ENCODE measurements around the gene FTO. TPM values are rescaled to one million over a fixed set of nuclear protein-coding genes. Genes with fewer than 3 reads are reported as not detected.

The FTO gene
- total RNA-seq, 1 donor from 2014 or later, result 39.4 TPM

GRCh38 chr16:54112451-54113206 is 408.7 kb downstream of the FTO start:
- DNase-seq (ENCODE audit: low read depth in 2 of 2), result no peak

DNA sequence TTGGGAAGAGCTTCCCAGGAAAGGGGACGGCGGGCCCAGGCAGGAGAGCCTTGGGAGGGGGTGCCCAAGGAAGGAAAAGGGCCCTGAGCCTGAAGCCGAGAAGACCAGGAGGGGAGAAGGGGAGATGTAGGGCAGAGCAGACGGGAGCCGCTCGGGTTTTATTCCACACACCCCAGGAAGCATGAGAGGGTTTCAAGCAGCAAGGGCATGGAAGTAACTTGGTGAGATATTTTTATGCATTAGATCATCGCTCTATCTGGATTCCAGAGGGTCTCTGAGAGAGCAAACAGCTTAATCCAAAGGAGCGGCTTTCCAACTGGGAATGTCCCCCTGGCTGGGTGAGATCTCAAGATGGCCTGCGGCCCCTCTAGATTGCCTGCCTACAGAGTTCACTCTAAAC is 411.6 kb downstream of the FTO start:
- no peak for DNase-seq (ENCODE audit: low read depth in 2 of 2)

DNA sequence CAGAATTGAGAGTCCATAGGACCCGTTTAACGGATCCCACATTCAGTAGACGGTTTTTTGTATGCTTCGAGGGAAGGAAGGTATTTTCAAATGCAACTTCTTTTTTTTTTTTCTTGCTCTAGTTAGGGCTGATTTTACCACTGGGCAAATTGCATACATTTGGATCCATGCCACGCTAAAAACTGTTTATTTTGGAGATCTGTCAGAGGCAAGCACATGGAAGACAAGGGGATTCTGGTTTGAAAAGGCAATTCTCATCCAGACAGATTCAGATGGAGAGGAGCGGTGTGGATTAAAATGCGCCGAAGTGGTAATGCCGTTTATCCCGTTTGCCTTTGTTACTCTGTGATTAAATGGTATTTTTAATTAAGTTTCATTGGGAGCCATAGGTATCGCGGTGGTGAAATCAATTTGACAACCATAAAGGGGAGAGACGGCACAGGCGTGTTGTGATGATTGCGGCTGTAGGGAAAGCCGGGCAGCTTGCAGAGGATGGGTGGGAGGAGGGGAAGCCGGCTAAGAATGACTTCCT is 412.2 kb downstream of the FTO start:
- DNase-seq (ENCODE audit: low read depth in 2 of 2), result peak in 1 of 2 donors; percentile 2

DNA sequence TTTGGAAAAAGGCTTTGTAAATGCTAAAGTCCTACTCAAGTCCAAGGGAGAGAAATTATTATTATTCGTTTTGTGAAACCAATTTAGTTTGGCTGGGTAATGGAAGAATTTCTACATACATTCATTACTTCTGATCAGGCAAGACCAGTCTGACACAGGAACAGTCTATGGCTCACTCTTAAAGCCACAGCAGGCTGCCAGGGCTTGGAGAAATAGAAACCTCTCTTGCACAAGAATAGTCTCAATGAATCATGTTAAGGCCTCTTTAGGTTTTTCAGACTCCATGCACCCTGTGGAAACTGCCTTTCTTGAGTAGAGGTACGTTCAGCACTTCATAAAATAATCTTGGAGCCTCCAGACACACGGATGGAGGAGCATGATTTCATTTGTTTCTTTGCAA is 414.9 kb downstream of the FTO start:
- DNase-seq (ENCODE audit: low read depth in 2 of 2), result no peak

- no peak for DNase-seq (ENCODE audit: low read depth in 2 of 2)
Observed at GRCh38 chr16:54120846-54121480, 417.0 kb downstream of the FTO start.

DNA sequence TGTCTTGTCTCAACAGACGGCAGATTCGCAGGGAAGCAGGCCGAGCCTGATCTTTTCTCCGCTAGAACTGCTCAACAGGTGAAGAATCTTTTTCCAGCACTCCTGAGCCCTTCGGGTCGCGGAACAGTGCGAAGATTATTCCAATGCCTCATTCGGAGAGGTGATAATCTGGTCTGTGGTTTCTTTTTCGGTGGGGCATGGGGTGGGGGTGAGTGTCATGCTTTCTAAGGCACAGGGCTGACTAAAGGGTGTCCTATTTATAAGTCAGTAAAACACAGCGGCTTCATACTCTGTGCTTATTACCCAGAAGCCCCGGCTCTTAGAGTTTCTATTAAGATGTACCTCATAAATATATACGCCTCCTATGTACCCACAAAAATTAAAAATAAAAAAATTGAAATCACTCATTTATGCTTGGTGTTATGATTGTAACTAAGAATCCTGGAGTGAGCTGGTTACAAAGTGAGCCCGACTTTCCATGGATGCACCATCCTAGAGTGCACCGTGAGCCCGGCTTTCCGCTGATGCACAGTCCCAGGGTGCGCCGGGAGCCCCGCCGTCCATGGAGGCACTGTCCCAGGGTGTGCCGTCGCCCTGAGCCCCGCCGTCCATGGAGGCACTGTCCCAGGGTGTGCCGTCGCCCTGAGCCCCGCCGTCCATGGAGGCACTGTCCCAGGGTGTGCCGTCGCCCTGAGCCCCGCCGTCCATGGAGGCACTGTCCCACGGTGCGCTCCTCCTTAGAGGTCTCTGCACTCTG is 417.8 kb downstream of the FTO start:
- DNase-seq (ENCODE audit: low read depth in 2 of 2), result no peak

DNA sequence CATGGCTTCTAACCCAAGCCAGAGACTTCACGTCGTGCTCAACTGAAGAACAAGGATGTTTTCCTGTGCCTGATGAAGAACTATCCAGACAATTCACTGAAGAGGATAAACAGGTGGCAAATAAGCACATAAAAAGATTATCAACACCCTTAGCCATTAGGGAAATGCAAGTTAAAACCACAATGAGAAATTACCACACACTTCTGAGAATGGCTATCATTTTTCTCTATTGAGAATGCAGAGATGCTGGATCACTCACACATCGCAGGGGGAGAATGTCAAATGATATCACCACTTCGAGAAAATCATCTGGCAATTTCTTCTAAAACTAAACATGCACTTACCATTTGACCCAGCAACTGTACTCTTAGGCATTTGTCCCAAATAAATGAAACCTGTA is 419.8 kb downstream of the FTO start:
- DNase-seq (ENCODE audit: low read depth in 2 of 2), result no peak

GRCh38 chr16:54125751-54126655 is 422.0 kb downstream of the FTO start:
- no peak for DNase-seq (ENCODE audit: low read depth in 2 of 2)

DNA sequence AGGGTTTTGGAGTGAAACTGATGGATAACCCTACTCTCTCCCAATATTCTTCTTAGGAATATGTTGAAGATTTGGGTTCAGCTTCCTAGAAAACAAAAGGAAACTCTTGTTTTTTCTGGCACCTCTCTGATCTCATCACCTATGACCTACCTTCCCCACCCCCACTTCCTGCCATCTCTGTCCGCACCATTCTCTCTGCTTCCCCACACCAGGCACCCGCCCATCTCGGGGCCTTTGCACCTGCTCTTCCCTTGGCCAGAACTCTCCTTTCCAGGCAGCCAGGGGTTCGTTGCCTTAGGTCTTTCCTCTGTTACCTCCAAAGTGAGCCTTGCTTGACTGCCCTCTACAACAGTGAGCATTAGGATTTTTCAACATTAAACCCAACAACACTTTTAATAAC is 423.0 kb downstream of the FTO start:
- DNase-seq (ENCODE audit: low read depth in 2 of 2), result no peak

GRCh38 chr16:54128629-54129234 is 424.8 kb downstream of the FTO start:
- no peak for DNase-seq (ENCODE audit: low read depth in 2 of 2)

- no peak for DNase-seq (ENCODE audit: low read depth in 2 of 2)
Observed at GRCh38 chr16:54129810-54130209, 425.9 kb downstream of the FTO start.

GRCh38 chr16:54135361-54136275 is 431.7 kb downstream of the FTO start:
- peak in 1 of 2 donors; percentile 39 for DNase-seq (ENCODE audit: low read depth in 2 of 2)

- peak in 1 of 2 donors; percentile 22 for DNase-seq (ENCODE audit: low read depth in 2 of 2)
Observed at GRCh38 chr16:54136276-54136625, 432.3 kb downstream of the FTO start.

GRCh38 chr16:54140057-54140787 is 436.3 kb downstream of the FTO start:
- DNase-seq (ENCODE audit: low read depth in 2 of 2), result no peak

GRCh38 chr16:54140788-54141136 is 436.8 kb downstream of the FTO start:
- no peak for DNase-seq (ENCODE audit: low read depth in 2 of 2)

GRCh38 chr16:54142787-54143186 is 438.8 kb downstream of the FTO start:
- DNase-seq (ENCODE audit: low read depth in 2 of 2), result no peak

- DNase-seq (ENCODE audit: low read depth in 2 of 2), result no peak
Observed at GRCh38 chr16:54143410-54143809, 439.5 kb downstream of the FTO start.

DNA sequence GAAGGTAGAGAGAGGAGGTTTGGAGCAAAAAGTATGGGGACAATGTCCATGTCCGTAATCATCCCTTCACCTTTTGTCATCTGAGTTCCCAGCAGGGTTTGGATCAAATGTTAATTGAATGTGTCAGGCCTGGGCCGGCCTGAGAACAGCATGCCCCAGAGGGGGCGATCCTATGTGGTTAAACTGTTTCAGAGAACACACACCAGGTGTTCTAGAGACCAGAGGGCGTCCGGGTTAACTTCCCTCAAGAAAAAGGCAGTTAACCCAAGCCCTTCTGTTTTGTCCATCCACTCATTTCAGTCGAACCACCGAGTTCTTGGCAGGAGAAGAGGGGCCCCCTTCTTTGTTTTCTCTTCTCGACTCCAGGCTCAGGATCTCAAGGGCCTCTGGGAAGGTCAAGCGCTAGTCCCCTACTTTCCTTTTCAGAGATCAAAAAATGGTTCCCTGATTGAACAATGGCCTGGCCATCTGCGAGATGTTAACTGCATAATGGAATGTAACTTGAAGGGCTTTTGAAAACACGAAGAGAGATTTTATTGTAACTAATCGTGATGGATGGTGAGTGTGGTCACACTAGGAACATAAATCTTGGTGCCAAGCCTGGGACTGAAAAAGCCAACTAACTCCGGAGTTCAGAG is 440.1 kb downstream of the FTO start:
- no peak for DNase-seq (ENCODE audit: low read depth in 2 of 2)

DNA sequence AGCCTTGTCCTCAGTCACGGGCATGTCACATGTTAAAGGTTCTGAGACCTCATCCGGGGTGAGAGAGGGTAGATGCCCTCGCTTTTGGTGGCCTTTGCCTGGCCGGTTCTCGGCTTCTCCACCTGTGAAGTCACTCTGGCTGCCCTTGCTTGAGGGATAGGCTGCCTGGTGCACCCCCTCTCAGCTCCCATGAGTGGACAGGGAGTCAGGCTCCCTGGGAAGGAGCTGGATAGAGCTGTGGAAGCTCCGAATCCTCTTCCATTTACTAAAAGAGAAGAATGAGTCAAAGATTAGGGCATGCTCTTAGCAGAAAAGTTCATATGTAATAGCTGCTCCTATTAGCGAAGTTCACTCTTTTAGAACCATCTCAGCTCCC is 440.6 kb downstream of the FTO start:
- DNase-seq (ENCODE audit: low read depth in 2 of 2), result no peak

Data from dermis microvascular lymphatic vessel endothelial cell (primary cell).